Fibroblast of lung (primary cell): Measurements from ENCODE around the gene NPPC. TPM values are rescaled to one million over a fixed set of nuclear protein-coding genes. Genes with fewer than 3 reads are reported as not detected.

Experiments used
- DNase-seq, 2 donors: peaks; one replicate each; pipeline versions ENCODE4 v3.0.0 to v3.0.0-alpha.2; 2010; ENCODE audit warnings: low read depth in 2 of 2
- H2AFZ ChIP-seq: 2 replicates; pipeline ENCODE4 v1.5.1; 2012; ENCODE audit warnings: low read length, control low read depth, inconsistent platforms
- H3K27ac ChIP-seq: 2 replicates; pipeline ENCODE4 v1.5.1; 2011; ENCODE audit warnings: low read length, control low read depth; ENCODE audit not compliant: insufficient read depth
- H3K27me3 ChIP-seq: 2 replicates; pipeline ENCODE4 v1.5.1; 2011; ENCODE audit warnings: mild to moderate bottlenecking, low read length; ENCODE audit not compliant: control insufficient read depth, insufficient read depth
- H3K36me3 ChIP-seq: 2 replicates; pipeline ENCODE4 v1.5.1; 2011; ENCODE audit warnings: low read length; ENCODE audit not compliant: control insufficient read depth, insufficient read depth
- H3K4me1 ChIP-seq: 2 replicates; pipeline ENCODE4 v1.5.1; 2011; ENCODE audit warnings: low read length; ENCODE audit not compliant: control insufficient read depth, insufficient read depth; ENCODE audit errors: extremely low read depth
- H3K4me2 ChIP-seq: 2 replicates; pipeline ENCODE4 v1.5.1; 2011; ENCODE audit warnings: low read length, control low read depth; ENCODE audit not compliant: insufficient read depth; ENCODE audit errors: extremely low read depth
- H3K4me3 ChIP-seq, 4 experiments: fragments of 200-600 bp in 1 of 4; sonication (generic) in 1 of 4; replicated peaks in 1 of 4; 2 replicates each; pipeline ENCODE4 v1.5.1; 2011 to 2016; ENCODE audit warnings: low read length in 4 of 4, low read depth in 3 of 4, mild to moderate bottlenecking in 3 of 4, control low read depth in 2 of 4, inconsistent platforms in 1 of 4, mixed read lengths in 1 of 4; ENCODE audit not compliant: insufficient read depth in 1 of 4; ENCODE audit errors: control extremely low read depth in 1 of 4
- H3K79me2 ChIP-seq: 2 replicates; pipeline ENCODE4 v1.5.1; 2012; ENCODE audit warnings: mild to moderate bottlenecking, low read length, inconsistent platforms; ENCODE audit not compliant: control insufficient read depth, insufficient read depth
- H3K9ac ChIP-seq: 2 replicates; pipeline ENCODE4 v1.5.1; 2011; ENCODE audit warnings: mild to moderate bottlenecking, low read length, control low read depth; ENCODE audit not compliant: insufficient read depth
- H3K9me3 ChIP-seq: 2 replicates; pipeline ENCODE4 v1.5.1; 2012; ENCODE audit warnings: low read depth, low read length; ENCODE audit not compliant: control insufficient read depth, insufficient read depth
- H4K20me1 ChIP-seq: 2 replicates; pipeline ENCODE4 v1.5.1; 2011; ENCODE audit warnings: low read length; ENCODE audit not compliant: control insufficient read depth, insufficient read depth; ENCODE audit errors: extremely low read depth
- CTCF ChIP-seq, 2 donors: IDR thresholded peaks in 1 of 2; conservative IDR thresholded peaks in 1 of 2; 1 replicate in 1 of 2; 2 replicates in 1 of 2; pipeline ENCODE4 v1.5.1; 2011 to 2012; ENCODE audit warnings: low read length in 2 of 2, control low read depth in 1 of 2, inconsistent platforms in 1 of 2, low read depth in 1 of 2, mild to moderate bottlenecking in 1 of 2
- EZH2 ChIP-seq: IDR thresholded peaks from 2 replicates; pipeline ENCODE4 v1.5.1; 2012; ENCODE audit warnings: low read length, control low read depth, mild to moderate bottlenecking; ENCODE audit errors: missing control alignments
- polyA plus RNA-seq, 2 donors: library from polyadenylated mRNA; depleted of rRNA in 1 of 2; stranded (reverse) in 1 of 2; unstranded in 1 of 2; fragments of >200 nt; gene quantifications; 2 replicates each; pipeline ENCODE4 v1.2.1, GENCODE V29; 2011 to 2012; ENCODE audit warnings: missing spikeins in 1 of 2
- total RNA-seq: library from RNA; depleted of rRNA; stranded (reverse); fragments of >200 nt; gene quantifications from 2 replicates; pipeline ENCODE4 v1.2.1, GENCODE V29; 2014

NPPC gene
- total and polyA plus RNA-seq, 2 donors (not counting 1 experiment from before 2014, with no cell fraction given): not detected

- no peak for TF ChIP-seq CTCF (conservative IDR thresholded peaks at IDR 0.05 in 1 of 2, IDR thresholded peaks at IDR 0.05 in 1 of 2; ENCODE audit: low read depth in 1 of 2, low read length in 2 of 2)
- TF ChIP-seq EZH2: no peak
- peaks cover 2% of the 10 kb centered on the region for H3K27me3 ChIP-seq
- DNase-seq: no peak
- no peaks in the 10 kb centered on the region for H4K20me1 ChIP-seq
- H3K4me2 ChIP-seq: no peak overlapping the region
- H3K27ac ChIP-seq: no peak overlapping the region
- no peaks in the 10 kb centered on the region for H3K9me3 ChIP-seq
- H3K4me1 ChIP-seq: no peaks in the 10 kb centered on the region
- no peaks in the 10 kb centered on the region for H3K79me2 ChIP-seq
- H3K36me3 ChIP-seq: no peaks in the 10 kb centered on the region
- H3K4me3 ChIP-seq: no peak overlapping the region
- no peak overlapping the region for H3K9ac ChIP-seq
- H2AFZ ChIP-seq: no peak overlapping the region
These were observed 21.2 kb downstream of the NPPC start for GRCh38 chr2:231905026-231905425.

- Histone ChIP-seq H3K9me3 (no peaks in the 10 kb centered on the region), H4K20me1 (no peaks in the 10 kb centered on the region), H3K27me3 (peaks cover 2% of the 10 kb centered on the region), H3K36me3 (no peaks in the 10 kb centered on the region), H2AFZ (no peak overlapping the region), H3K4me3 (no peak overlapping the region), H3K27ac (no peak overlapping the region), H3K4me1 (no peaks in the 10 kb centered on the region), H3K9ac (no peak overlapping the region), H3K4me2 (no peak overlapping the region), H3K79me2 (no peaks in the 10 kb centered on the region)
- TF ChIP-seq EZH2 (no peak), CTCF (conservative IDR thresholded peaks at IDR 0.05 in 1 of 2, IDR thresholded peaks at IDR 0.05 in 1 of 2; ENCODE audit: low read depth in 1 of 2, low read length in 2 of 2) (no peak)
- no peak for DNase-seq
These were observed 22.0 kb downstream of the NPPC start for GRCh38 chr2:231904161-231904611.

GRCh38 chr2:231902598-231902997 is 23.6 kb downstream of the NPPC start:
- H3K27ac ChIP-seq: no peak overlapping the region
- DNase-seq: no peak
- no peaks in the 10 kb centered on the region for H3K9me3 ChIP-seq
- H3K79me2 ChIP-seq: no peaks in the 10 kb centered on the region
- no peak overlapping the region for H3K4me3 ChIP-seq
- no peaks in the 10 kb centered on the region for H3K36me3 ChIP-seq
- H3K4me1 ChIP-seq: no peaks in the 10 kb centered on the region
- no peaks in the 10 kb centered on the region for H4K20me1 ChIP-seq
- TF ChIP-seq CTCF (conservative IDR thresholded peaks at IDR 0.05 in 1 of 2, IDR thresholded peaks at IDR 0.05 in 1 of 2; ENCODE audit: low read depth in 1 of 2, low read length in 2 of 2) (no peak), EZH2 (no peak)
- no peak overlapping the region for H3K4me2 ChIP-seq
- peaks cover 2% of the 10 kb centered on the region for H3K27me3 ChIP-seq
- H3K9ac ChIP-seq: no peak overlapping the region
- H2AFZ ChIP-seq: no peak overlapping the region
